HepG2 (cell line): ENCODE data around the gene EIF4A3. TPM values are rescaled to one million over a fixed set of nuclear protein-coding genes. Genes with fewer than 3 reads are reported as not detected.

Source experiments
- ATAC-seq: fragments of 200-7000 bp; cut with Tn5 transposase; 3 replicates; pipeline ENCODE4 v1.9.1; 2020; ENCODE audit warnings: mild to moderate bottlenecking, moderate library complexity
- BruUV-seq: library from RNA; stranded (reverse); fragments of 400-500 nt; replicated peaks from 2 replicates; lab custom pipeline; 2021; lab: Mats Ljungman, UMichigan
- CTCF ChIA-PET: fragments of 300-600 bp; formaldehyde crosslinking; extraction: SDS; loops from one replicate; lab custom pipeline; 2021; ENCODE audit warnings: low total read pairs, inconsistent platforms, low intra/inter-chr PET ratio; lab: Yijun Ruan, JAX
- POLR2A ChIA-PET: fragments of 350-600 bp; sonication (Branson Sonifier 250); formaldehyde crosslinking; loops from one replicate; lab custom pipeline; 2020; ENCODE audit warnings: antibody characterized with exemption, inconsistent platforms; lab: Yijun Ruan, JAX
- DNase-seq: peaks from one replicate; pipeline ENCODE4 v3.0.0-alpha.2; 2015; ENCODE audit warnings: low spot score
- FAIRE-seq: peaks from 3 replicates; lab custom pipeline; 2011; peaks lifted over from hg19 to GRCh38; lab: Jason Lieb, UNC
- H2AFZ ChIP-seq: one replicate; pipeline ENCODE4 v1.6.1; 2011; ENCODE audit warnings: low read length, inconsistent platforms
- H3K27ac ChIP-seq: fragments of 300-600 bp; 3 replicates; pipeline ENCODE4 v1.8.0; 2011; ENCODE audit warnings: mixed run types, mild to moderate bottlenecking, mixed read lengths, low read length, inconsistent platforms; ENCODE audit not compliant: insufficient read depth; ENCODE audit errors: extremely low read length
- H3K27me3 ChIP-seq, 2 experiments: fragments of 200-600 bp in 1 of 2; 2 replicates in 1 of 2; 3 replicates in 1 of 2; pipeline versions ENCODE4 v1.6.0 to v1.8.0; 2011; ENCODE audit warnings: low read length in 2 of 2, mild to moderate bottlenecking in 2 of 2, moderate library complexity in 2 of 2, inconsistent platforms in 1 of 2; ENCODE audit not compliant: insufficient read depth in 2 of 2, control insufficient read depth in 1 of 2
- H3K36me3 ChIP-seq, 2 experiments: fragments of 200-600 bp in 1 of 2; replicated peaks in 1 of 2; 2 replicates in 1 of 2; 3 replicates in 1 of 2; pipeline versions ENCODE4 v1.5.1 to v1.8.0; 2011; ENCODE audit warnings: low read length in 2 of 2, inconsistent platforms in 1 of 2; ENCODE audit not compliant: insufficient read depth in 2 of 2, control insufficient read depth in 1 of 2
- H3K4me1 ChIP-seq: 2 replicates; pipeline ENCODE4 v1.5.1; 2012; ENCODE audit warnings: low read length, inconsistent platforms; ENCODE audit not compliant: insufficient read depth
- H3K4me2 ChIP-seq: 2 replicates; pipeline ENCODE4 v1.6.0; 2011; ENCODE audit warnings: low read depth, low read length, inconsistent platforms
- H3K4me3 ChIP-seq, 3 experiments: fragments of 200-600 bp in 1 of 3; sonication (generic), shearing (Covaris generic) in 1 of 3; replicated peaks in 1 of 3; 2 replicates each; pipeline ENCODE4 v1.5.1; 2011 to 2016; ENCODE audit warnings: low read length in 3 of 3, inconsistent platforms in 2 of 3, low read depth in 2 of 3, mild to moderate bottlenecking in 2 of 3, control low read depth in 1 of 3, mixed read lengths in 1 of 3; ENCODE audit not compliant: insufficient read depth in 1 of 3
- H3K79me2 ChIP-seq: one replicate; pipeline ENCODE4 v1.6.1; 2011; ENCODE audit warnings: low read length, inconsistent platforms; ENCODE audit not compliant: insufficient read depth
- H3K9ac ChIP-seq: 2 replicates; pipeline ENCODE4 v1.6.0; 2011; ENCODE audit warnings: mild to moderate bottlenecking, low read depth, low read length, inconsistent platforms; ENCODE audit not compliant: insufficient read depth
- H3K9me3 ChIP-seq: 2 replicates; pipeline ENCODE4 v1.5.1; 2012; ENCODE audit warnings: mild to moderate bottlenecking, low read length
- H4K20me1 ChIP-seq: 2 replicates; pipeline ENCODE4 v1.6.0; 2011; ENCODE audit warnings: inconsistent platforms, mild to moderate bottlenecking, low read length, moderate library complexity; ENCODE audit not compliant: insufficient read depth
- ARNTL ChIP-seq: sonication (generic); formaldehyde crosslinking; IDR thresholded peaks from 2 replicates; pipeline ENCODE4 v1.4.0; 2020; ENCODE audit warnings: mild to moderate bottlenecking, missing genetic modification reagents
- DDIT3 ChIP-seq: sonication (generic); formaldehyde crosslinking; IDR thresholded peaks from 2 replicates; pipeline ENCODE4 v1.4.0; 2020; ENCODE audit warnings: mild to moderate bottlenecking, missing genetic modification reagents
- ESRRA ChIP-seq: sonication (generic); formaldehyde crosslinking; IDR thresholded peaks from 2 replicates; pipeline ENCODE4 v1.5.1; 2020; ENCODE audit warnings: mild to moderate bottlenecking, low read depth, missing genetic modification reagents
- HCFC1 ChIP-seq: fragments of 150-350 bp; IDR thresholded peaks from 2 replicates; pipeline ENCODE4 v1.6.1; 2014; ENCODE audit warnings: low read depth, low read length
- HOMEZ ChIP-seq: IDR thresholded peaks from 2 replicates; pipeline ENCODE4 v1.6.1; 2016; ENCODE audit warnings: low read depth
- SRF ChIP-seq: IDR thresholded peaks from 2 replicates; pipeline ENCODE4 v1.6.1; 2011; ENCODE audit warnings: mild to moderate bottlenecking, low read depth, low read length, moderate library complexity
- ZBED4 ChIP-seq: sonication (generic); formaldehyde crosslinking; IDR thresholded peaks from 2 replicates; pipeline ENCODE4 v1.4.0; 2020; ENCODE audit warnings: missing genetic modification reagents, borderline replicate concordance
- ZBTB1 ChIP-seq: sonication (generic); formaldehyde crosslinking; IDR thresholded peaks from 2 replicates; pipeline ENCODE4 v1.4.0; 2020; ENCODE audit warnings: missing genetic modification reagents, borderline replicate concordance
- ZFP37 ChIP-seq: sonication (generic); formaldehyde crosslinking; IDR thresholded peaks from 2 replicates; pipeline ENCODE4 v1.4.0; 2020; ENCODE audit warnings: missing genetic modification reagents, borderline replicate concordance
- ZKSCAN8 ChIP-seq: IDR thresholded peaks from 2 replicates; pipeline ENCODE4 v1.6.1; 2016; ENCODE audit warnings: borderline replicate concordance, missing genetic modification reagents, missing compliant biosample characterization
- ZNF350 ChIP-seq: sonication (generic); formaldehyde crosslinking; IDR thresholded peaks from 2 replicates; pipeline ENCODE4 v1.4.0; 2020; ENCODE audit warnings: mild to moderate bottlenecking, low read depth, missing genetic modification reagents, borderline replicate concordance
- WGBS: methylation state at CpG from one replicate; pipeline ENCODE4 v1.1.6; 2017; ENCODE audit warnings: low lambda C conversion rate; 5-methylcytosine and 5-hydroxymethylcytosine counted together
- in situ Hi-C: cut with HindIII; loops from 2 replicates; pipeline ENCODE4 v1.10.0; 2017; ENCODE audit warnings: low pct_unique_long_range_greater_than_20kb; ENCODE audit not compliant: extremely low pct_ligation_motif_present
- intact Hi-C: fragments of 100-400 bp; cut with micrococcal nuclease; formaldehyde crosslinking; loops from one replicate; pipeline ENCODE4 v1.10.0; 2022; ENCODE audit not compliant: unreplicated experiment
- polyA plus RNA-seq, 8 experiments: library from polyadenylated mRNA; depleted of rRNA in 3 of 8; stranded (reverse) in 7 of 8; unstranded in 1 of 8; fragments of >200 nt; fragmentation: Illumina TruSeq in 4 of 8; extraction: Trizol in 4 of 8; gene quantifications; 2 replicates each; pipeline versions ENCODE4 v1.2.1 to v1.2.3, GENCODE V29; 2011 to 2016; ENCODE audit warnings: low read depth in 4 of 8, missing spikeins in 1 of 8, mixed read lengths in 1 of 8; ENCODE audit not compliant: insufficient read depth in 1 of 8
- total RNA-seq, 5 experiments: library from RNA; depleted of rRNA; stranded (reverse); fragments of >200 nt; fragmentation: Illumina TruSeq; extraction: Trizol; gene quantifications; 2 replicates each; pipeline ENCODE4 v1.2.3, GENCODE V29; 2016; ENCODE audit warnings: low read depth in 1 of 5

EIF4A3 gene
- total and polyA plus RNA-seq, 2 of the 13 experiments (the other 11 are each of a cell fraction or from before 2014, with no cell fraction given), result 145 to 187 TPM

DNA sequence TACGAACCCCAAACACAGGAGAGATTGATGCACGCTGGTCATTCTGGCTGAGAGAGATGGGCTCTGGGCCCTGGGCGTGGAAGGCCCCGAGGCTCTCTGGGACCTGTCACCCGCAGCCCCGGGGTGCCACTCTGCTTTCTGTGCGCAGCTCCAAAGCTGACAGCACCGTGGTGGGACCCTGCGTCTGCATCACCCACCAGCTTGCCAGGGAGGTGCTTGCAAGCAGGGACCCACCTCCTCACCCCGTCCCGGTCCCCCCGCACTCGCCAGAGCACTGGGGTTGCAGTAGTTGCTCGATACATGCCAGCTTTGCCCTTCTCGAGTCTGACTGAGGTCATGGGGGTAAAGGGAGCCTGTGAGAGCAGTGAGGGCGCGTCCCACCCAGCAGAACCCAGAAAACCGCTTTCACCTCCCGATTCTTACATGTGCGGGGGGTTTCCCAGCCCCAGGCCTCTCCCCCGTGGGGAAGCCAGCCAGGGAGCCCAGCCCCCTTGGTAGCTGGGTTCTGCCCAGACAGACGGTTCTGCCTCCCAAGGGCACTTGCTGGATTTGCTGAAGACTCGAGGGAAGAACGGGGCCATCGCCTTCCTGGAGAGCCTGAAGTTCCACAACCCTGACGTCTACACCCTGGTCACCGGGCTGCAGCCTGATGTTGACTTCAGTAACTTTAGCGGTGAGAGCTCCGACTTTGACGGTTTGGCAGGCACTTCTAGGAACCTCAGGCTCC lies 35.4 kb upstream of the EIF4A3 start:
- in situ Hi-C loops (no loop called here), intact Hi-C loops (no loop called here)
- ATAC-seq (no peak), FAIRE-seq (no peak), DNase-seq (no peak)
- WGBS, result 48% methylated on average over 25 of the region's 30 CpGs
- BruUV-seq, result no TSS peak
- Histone ChIP-seq H3K9ac (no peak overlapping the region), H3K79me2 (no peaks in the 10 kb centered on the region), H3K4me3 (no peak overlapping the region), H3K9me3 (no peaks in the 10 kb centered on the region), H3K36me3 (no peaks in the 10 kb centered on the region), H4K20me1 (no peaks in the 10 kb centered on the region), H3K4me1 (peaks cover 14% of the 10 kb centered on the region), H3K27ac (no peak overlapping the region), H2AFZ (no peak overlapping the region), H3K4me2 (no peak overlapping the region), H3K27me3 (peaks cover 14 to 95% of the 10 kb centered on the region in 2 experiments)
- TF ChIP-seq DDIT3 (CRISPR knock-in tag), result no peak
- no peak for TF ChIP-seq ZNF350 (CRISPR knock-in tag)
- no peak for TF ChIP-seq ESRRA (CRISPR knock-in tag)
- no peak for TF ChIP-seq ARNTL (CRISPR knock-in tag)
- TF ChIP-seq ZFP37, result no peak
- TF ChIP-seq HOMEZ (CRISPR knock-in tag), result no peak
- TF ChIP-seq ZBTB1, result no peak
- TF ChIP-seq ZKSCAN8, result no peak
- no peak for TF ChIP-seq ZBED4
- no peak for TF ChIP-seq SRF
- no peak for TF ChIP-seq HCFC1
- CTCF ChIA-PET, result no interaction called here
- POLR2A ChIA-PET, result no interaction called here
